Measurements from ENCODE around the gene RAPGEF6. TPM values are rescaled to one million over a fixed set of nuclear protein-coding genes. Genes with fewer than 3 reads are reported as not detected.

RAPGEF6 gene
- total and polyA plus RNA-seq, 4 donors = 2.1 to 26.6 (median 15.1) TPM

GRCh38 chr5:131394128-131394527 is 240.9 kb downstream of the RAPGEF6 start:
- no peaks in the 10 kb centered on the region for H3K27me3 ChIP-seq (ENCODE audit: control insufficient read depth in 1 of 2, insufficient read depth in 2 of 2, low read length in 1 of 2)
- 1 to 6% methylated on average over 4 of the region's 4 CpGs for WGBS, 2 donors
- intact Hi-C loops (cut with DNase I) = loop anchor here (10.0 kb wide), 2 partner anchors 129 to 229 kb away; partner anchors contain the start of genes CDC42SE2 (in 2 of the 2) and HINT1 (in 1 of the 2)
- no peaks in the 10 kb centered on the region for H3K9me3 ChIP-seq (ENCODE audit: control insufficient read depth, low read length)
- H3K4me3 ChIP-seq (ENCODE audit: low read length in 2 of 2) = no peak overlapping the region
- DNase-seq (no peak), ATAC-seq (ENCODE audit: low FRiP score) (peak; percentile 46)
- no peaks in the 10 kb centered on the region for H3K36me3 ChIP-seq (ENCODE audit: control insufficient read depth in 1 of 2, insufficient read depth in 2 of 2, low read length in 1 of 2)
- H3K27ac ChIP-seq (ENCODE audit: low read depth in 1 of 2, low read length in 2 of 2) = no peak overlapping the region
- peaks cover 3 to 7% of the 10 kb centered on the region in 2 donors for H3K4me1 ChIP-seq (ENCODE audit: control insufficient read depth in 1 of 2, insufficient read depth in 2 of 2, low read length in 2 of 2)

- H3K27ac ChIP-seq (ENCODE audit: low read depth in 1 of 2, low read length in 2 of 2) = no peak overlapping the region
- peaks cover 3 to 7% of the 10 kb centered on the region in 2 donors for H3K4me1 ChIP-seq (ENCODE audit: control insufficient read depth in 1 of 2, insufficient read depth in 2 of 2, low read length in 2 of 2)
- peak; percentile 68 for ATAC-seq (ENCODE audit: low FRiP score)
- no peaks in the 10 kb centered on the region for H3K9me3 ChIP-seq (ENCODE audit: control insufficient read depth, low read length)
- DNase-seq = peak in 1 of 2 donors; percentile 52
- no peaks in the 10 kb centered on the region for H3K27me3 ChIP-seq (ENCODE audit: control insufficient read depth in 1 of 2, insufficient read depth in 2 of 2, low read length in 1 of 2)
- intact Hi-C loops (cut with DNase I) = loop anchor here (10.0 kb wide), 2 partner anchors 129 to 229 kb away; partner anchors contain the start of genes CDC42SE2 (in 2 of the 2) and HINT1 (in 1 of the 2)
- H3K36me3 ChIP-seq (ENCODE audit: control insufficient read depth in 1 of 2, insufficient read depth in 2 of 2, low read length in 1 of 2) = no peaks in the 10 kb centered on the region
- H3K4me3 ChIP-seq (ENCODE audit: low read length in 2 of 2) = no peak overlapping the region
- WGBS, 2 donors = 2 to 5% methylated on average over 5 of the region's 5 CpGs
Observed at GRCh38 chr5:131393498-131393968, 241.5 kb downstream of the RAPGEF6 start.

- 35 to 39% methylated on average over 5 of the region's 5 CpGs for WGBS, 2 donors
- H3K27ac ChIP-seq (ENCODE audit: low read depth in 1 of 2, low read length in 2 of 2) = no peak overlapping the region
- H3K36me3 ChIP-seq (ENCODE audit: control insufficient read depth in 1 of 2, insufficient read depth in 2 of 2, low read length in 1 of 2) = peaks cover 0 to 2% of the 10 kb centered on the region in 2 donors
- no peaks in the 10 kb centered on the region for H3K27me3 ChIP-seq (ENCODE audit: control insufficient read depth in 1 of 2, insufficient read depth in 2 of 2, low read length in 1 of 2)
- no peak overlapping the region for H3K4me3 ChIP-seq (ENCODE audit: low read length in 2 of 2)
- DNase-seq = no peak
- no peaks in the 10 kb centered on the region for H3K9me3 ChIP-seq (ENCODE audit: control insufficient read depth, low read length)
- no peak for ATAC-seq (ENCODE audit: low FRiP score)
- H3K4me1 ChIP-seq (ENCODE audit: control insufficient read depth in 1 of 2, insufficient read depth in 2 of 2, low read length in 2 of 2) = peaks cover 3 to 7% of the 10 kb centered on the region in 2 donors
- intact Hi-C loops (cut with DNase I) = loop anchor here (10.0 kb wide), 2 partner anchors 128 to 228 kb away; partner anchors contain the start of genes CDC42SE2 (in 2 of the 2) and HINT1 (in 1 of the 2)
Observed at GRCh38 chr5:131392466-131393095, 242.4 kb downstream of the RAPGEF6 start.

GRCh38 chr5:131389869-131390265 is 245.2 kb downstream of the RAPGEF6 start:
- H3K4me3 ChIP-seq (ENCODE audit: low read length in 2 of 2) = no peak overlapping the region
- H3K4me1 ChIP-seq (ENCODE audit: control insufficient read depth in 1 of 2, insufficient read depth in 2 of 2, low read length in 2 of 2) = peaks cover 5 to 7% of the 10 kb centered on the region in 2 donors
- no peak for DNase-seq
- WGBS, 2 donors = 57 to 78% methylated on average over 1 of the region's 1 CpG
- intact Hi-C loops (cut with DNase I) = loop anchor here (10.0 kb wide), 2 partner anchors 125 to 225 kb away; partner anchors contain the start of genes CDC42SE2 (in 2 of the 2) and HINT1 (in 1 of the 2)
- H3K27ac ChIP-seq (ENCODE audit: low read depth in 1 of 2, low read length in 2 of 2) = no peak overlapping the region
- no peaks in the 10 kb centered on the region for H3K27me3 ChIP-seq (ENCODE audit: control insufficient read depth in 1 of 2, insufficient read depth in 2 of 2, low read length in 1 of 2)
- ATAC-seq (ENCODE audit: low FRiP score) = no peak
- no peaks in the 10 kb centered on the region for H3K9me3 ChIP-seq (ENCODE audit: control insufficient read depth, low read length)
- H3K36me3 ChIP-seq (ENCODE audit: control insufficient read depth in 1 of 2, insufficient read depth in 2 of 2, low read length in 1 of 2) = peaks cover 0 to 2% of the 10 kb centered on the region in 2 donors

- no peak overlapping the region for H3K27ac ChIP-seq (ENCODE audit: low read depth in 1 of 2, low read length in 2 of 2)
- ATAC-seq (ENCODE audit: low FRiP score) (no peak), DNase-seq (no peak)
- peaks cover 5 to 7% of the 10 kb centered on the region in 2 donors for H3K4me1 ChIP-seq (ENCODE audit: control insufficient read depth in 1 of 2, insufficient read depth in 2 of 2, low read length in 2 of 2)
- H3K4me3 ChIP-seq (ENCODE audit: low read length in 2 of 2) = no peak overlapping the region
- 90 to 92% methylated on average over 4 of the region's 4 CpGs for WGBS, 2 donors
- intact Hi-C loops (cut with DNase I) = no loop called here
- H3K9me3 ChIP-seq (ENCODE audit: control insufficient read depth, low read length) = no peaks in the 10 kb centered on the region
- H3K36me3 ChIP-seq (ENCODE audit: control insufficient read depth in 1 of 2, insufficient read depth in 2 of 2, low read length in 1 of 2) = peaks cover 0 to 2% of the 10 kb centered on the region in 2 donors
- H3K27me3 ChIP-seq (ENCODE audit: control insufficient read depth in 1 of 2, insufficient read depth in 2 of 2, low read length in 1 of 2) = no peaks in the 10 kb centered on the region
Observed at GRCh38 chr5:131389096-131389868, 245.7 kb downstream of the RAPGEF6 start.

- intact Hi-C loops (cut with DNase I) = no loop called here
- no peak for DNase-seq
- WGBS, 2 donors = 87 to 92% methylated on average over 6 of the region's 6 CpGs
- Histone ChIP-seq H3K4me3 (ENCODE audit: low read length in 2 of 2) (no peak overlapping the region), H3K36me3 (ENCODE audit: control insufficient read depth in 1 of 2, insufficient read depth in 2 of 2, low read length in 1 of 2) (peaks cover 0 to 2% of the 10 kb centered on the region in 2 donors), H3K4me1 (ENCODE audit: control insufficient read depth in 1 of 2, insufficient read depth in 2 of 2, low read length in 2 of 2) (peaks cover 0 to 2% of the 10 kb centered on the region in 2 donors), H3K27me3 (ENCODE audit: control insufficient read depth in 1 of 2, insufficient read depth in 2 of 2, low read length in 1 of 2) (no peaks in the 10 kb centered on the region), H3K9me3 (ENCODE audit: control insufficient read depth, low read length) (no peaks in the 10 kb centered on the region), H3K27ac (ENCODE audit: low read depth in 1 of 2, low read length in 2 of 2) (no peak overlapping the region)
- no peak for ATAC-seq (ENCODE audit: low FRiP score)
Observed at GRCh38 chr5:131387255-131387654, 247.8 kb downstream of the RAPGEF6 start.

- H3K27ac ChIP-seq (ENCODE audit: low read depth in 1 of 2, low read length in 2 of 2) = no peak overlapping the region
- WGBS, 2 donors = 24 to 25% methylated on average over 4 of the region's 4 CpGs
- DNase-seq (no peak), ATAC-seq (ENCODE audit: low FRiP score) (no peak)
- no peaks in the 10 kb centered on the region for H3K9me3 ChIP-seq (ENCODE audit: control insufficient read depth, low read length)
- H3K27me3 ChIP-seq (ENCODE audit: control insufficient read depth in 1 of 2, insufficient read depth in 2 of 2, low read length in 1 of 2) = no peaks in the 10 kb centered on the region
- peaks cover 0 to 2% of the 10 kb centered on the region in 2 donors for H3K4me1 ChIP-seq (ENCODE audit: control insufficient read depth in 1 of 2, insufficient read depth in 2 of 2, low read length in 2 of 2)
- peaks cover 0 to 2% of the 10 kb centered on the region in 2 donors for H3K36me3 ChIP-seq (ENCODE audit: control insufficient read depth in 1 of 2, insufficient read depth in 2 of 2, low read length in 1 of 2)
- intact Hi-C loops (cut with DNase I) = no loop called here
- H3K4me3 ChIP-seq (ENCODE audit: low read length in 2 of 2) = no peak overlapping the region
Observed at GRCh38 chr5:131386779-131387178, 248.2 kb downstream of the RAPGEF6 start.

GRCh38 chr5:131386124-131386523 is 248.9 kb downstream of the RAPGEF6 start:
- WGBS, 2 donors = 98 to 99% methylated on average over 3 of the region's 3 CpGs
- Histone ChIP-seq H3K9me3 (ENCODE audit: control insufficient read depth, low read length) (no peaks in the 10 kb centered on the region), H3K4me1 (ENCODE audit: control insufficient read depth in 1 of 2, insufficient read depth in 2 of 2, low read length in 2 of 2) (peaks cover 0 to 2% of the 10 kb centered on the region in 2 donors), H3K27me3 (ENCODE audit: control insufficient read depth in 1 of 2, insufficient read depth in 2 of 2, low read length in 1 of 2) (no peaks in the 10 kb centered on the region), H3K27ac (ENCODE audit: low read depth in 1 of 2, low read length in 2 of 2) (no peak overlapping the region), H3K4me3 (ENCODE audit: low read length in 2 of 2) (no peak overlapping the region), H3K36me3 (ENCODE audit: control insufficient read depth in 1 of 2, insufficient read depth in 2 of 2, low read length in 1 of 2) (peaks cover 0 to 2% of the 10 kb centered on the region in 2 donors)
- DNase-seq (no peak), ATAC-seq (ENCODE audit: low FRiP score) (no peak)
- intact Hi-C loops (cut with DNase I) = no loop called here
